Prostate gland (tissue), 2 donors: ENCODE data around the gene DGKG.

Experiments used
- POLR2A ChIP-seq: fragments of 450-650 bp; IDR thresholded peaks from one replicate; pipeline ENCODE4 v1.6.1; 2016; ENCODE audit warnings: antibody characterized with exemption, mild to moderate bottlenecking
- POLR2AphosphoS5 ChIP-seq: sonication (generic); formaldehyde crosslinking; IDR thresholded peaks from one replicate; pipeline ENCODE4 v1.6.1; 2017; ENCODE audit warnings: antibody characterized with exemption
- TF ChIP-seq, protein P1 (sequence below), 4 experiments: fragments of 200-600 bp in 2 of 4; fragments of 450-650 bp in 2 of 4; sonication (generic) in 2 of 4; IDR thresholded peaks; 1 replicate in 3 of 4; 2 replicates in 1 of 4; pipeline ENCODE4 v1.5.1; 2016 to 2019; ENCODE audit warnings: antibody characterized with exemption in 4 of 4, mild to moderate bottlenecking in 2 of 4, moderate library complexity in 2 of 4

DNA sequence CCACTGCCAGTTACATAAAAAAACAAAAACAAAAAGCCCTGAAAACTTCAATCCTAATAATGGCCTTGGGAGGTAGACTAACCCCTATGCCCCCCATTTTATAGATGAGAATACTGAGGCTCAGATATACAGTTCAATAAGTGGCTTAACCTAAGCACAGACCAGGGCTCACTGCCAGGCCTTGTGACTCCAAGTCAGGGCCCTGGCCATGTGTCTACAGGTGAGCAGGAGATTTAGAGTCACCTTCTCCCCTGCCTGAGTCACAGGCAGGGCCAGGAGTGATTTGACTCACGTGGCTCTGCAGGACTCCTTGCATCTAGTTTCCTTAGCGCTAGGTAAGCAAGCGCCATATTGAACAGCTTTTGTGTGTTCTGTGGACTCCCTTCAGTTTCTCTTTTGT, 154.5 kb downstream of the DGKG start:
- no peak for TF ChIP-seq POLR2A
- TF ChIP-seq, protein P1, sequence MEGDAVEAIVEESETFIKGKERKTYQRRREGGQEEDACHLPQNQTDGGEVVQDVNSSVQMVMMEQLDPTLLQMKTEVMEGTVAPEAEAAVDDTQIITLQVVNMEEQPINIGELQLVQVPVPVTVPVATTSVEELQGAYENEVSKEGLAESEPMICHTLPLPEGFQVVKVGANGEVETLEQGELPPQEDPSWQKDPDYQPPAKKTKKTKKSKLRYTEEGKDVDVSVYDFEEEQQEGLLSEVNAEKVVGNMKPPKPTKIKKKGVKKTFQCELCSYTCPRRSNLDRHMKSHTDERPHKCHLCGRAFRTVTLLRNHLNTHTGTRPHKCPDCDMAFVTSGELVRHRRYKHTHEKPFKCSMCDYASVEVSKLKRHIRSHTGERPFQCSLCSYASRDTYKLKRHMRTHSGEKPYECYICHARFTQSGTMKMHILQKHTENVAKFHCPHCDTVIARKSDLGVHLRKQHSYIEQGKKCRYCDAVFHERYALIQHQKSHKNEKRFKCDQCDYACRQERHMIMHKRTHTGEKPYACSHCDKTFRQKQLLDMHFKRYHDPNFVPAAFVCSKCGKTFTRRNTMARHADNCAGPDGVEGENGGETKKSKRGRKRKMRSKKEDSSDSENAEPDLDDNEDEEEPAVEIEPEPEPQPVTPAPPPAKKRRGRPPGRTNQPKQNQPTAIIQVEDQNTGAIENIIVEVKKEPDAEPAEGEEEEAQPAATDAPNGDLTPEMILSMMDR (IDR thresholded peaks at IDR 0.05), result no peak
- TF ChIP-seq POLR2AphosphoS5, result no peak
